Mucosa of descending colon (tissue), 3 donors: ENCODE data around the gene MUC12. TPM values are rescaled to one million over a fixed set of nuclear protein-coding genes. Genes with fewer than 3 reads are reported as not detected.

ENCODE experiments used
- ATAC-seq: fragments of 200-7000 bp; cut with Tn5 transposase; one replicate; pipeline ENCODE4 v1.9.1; 2020; ENCODE audit warnings: mild to moderate bottlenecking, moderate library complexity
- DNase-seq, 3 donors: peaks; one replicate each; pipeline ENCODE4 v3.0.0-alpha.2; 2020
- H3K36me3 ChIP-seq: fragments of 200-600 bp; one replicate; pipeline ENCODE4 v1.8.0; 2021; ENCODE audit warnings: low read depth, mild to moderate bottlenecking
- H3K4me1 ChIP-seq: fragments of 200-600 bp; one replicate; pipeline ENCODE4 v1.8.0; 2021; ENCODE audit warnings: low read depth, mild to moderate bottlenecking
- H3K4me3 ChIP-seq: fragments of 200-600 bp; one replicate; pipeline ENCODE4 v1.8.0; 2021; ENCODE audit warnings: mild to moderate bottlenecking
- H3K9me3 ChIP-seq: fragments of 200-600 bp; one replicate; pipeline ENCODE4 v1.8.0; 2021; ENCODE audit warnings: mild to moderate bottlenecking
- intact Hi-C, 2 donors: fragments of 100-400 bp; cut with DNase I in 1 of 2; cut with micrococcal nuclease in 1 of 2; formaldehyde crosslinking; loops; one replicate each; pipeline versions ENCODE4 v1.11.0 to v1.11.1; 2022; cut with DNase I, micrococcal nuclease
- total RNA-seq, 3 donors: library from RNA; stranded (reverse); fragmentation: NEBNext Ultra II Directional in 2 of 3; extraction: Animal tissue kit (Norgen Biotek cat#: 25700) in 2 of 3; gene quantifications; one replicate each; pipeline versions ENCODE4 v1.2.1 to v1.2.4, GENCODE V29; 2021 to 2023
- TF ChIP-seq, protein P1 (sequence below): fragments of 200-600 bp; IDR thresholded peaks from one replicate; pipeline ENCODE4 v1.8.0; 2022; ENCODE audit warnings: antibody characterized with exemption, mild to moderate bottlenecking
- donor health status: DM: no; HTN: no; CAD: no; lungs with moderate emphysema.
- donor health status: DM: no; HTN: no; CAD: no.
- donor health status: DM: no; HTN: yes; CAD: no.

The MUC12 gene
- total RNA-seq, 3 donors from 2014 or later, result 357 to 848 (median 814) TPM

DNA sequence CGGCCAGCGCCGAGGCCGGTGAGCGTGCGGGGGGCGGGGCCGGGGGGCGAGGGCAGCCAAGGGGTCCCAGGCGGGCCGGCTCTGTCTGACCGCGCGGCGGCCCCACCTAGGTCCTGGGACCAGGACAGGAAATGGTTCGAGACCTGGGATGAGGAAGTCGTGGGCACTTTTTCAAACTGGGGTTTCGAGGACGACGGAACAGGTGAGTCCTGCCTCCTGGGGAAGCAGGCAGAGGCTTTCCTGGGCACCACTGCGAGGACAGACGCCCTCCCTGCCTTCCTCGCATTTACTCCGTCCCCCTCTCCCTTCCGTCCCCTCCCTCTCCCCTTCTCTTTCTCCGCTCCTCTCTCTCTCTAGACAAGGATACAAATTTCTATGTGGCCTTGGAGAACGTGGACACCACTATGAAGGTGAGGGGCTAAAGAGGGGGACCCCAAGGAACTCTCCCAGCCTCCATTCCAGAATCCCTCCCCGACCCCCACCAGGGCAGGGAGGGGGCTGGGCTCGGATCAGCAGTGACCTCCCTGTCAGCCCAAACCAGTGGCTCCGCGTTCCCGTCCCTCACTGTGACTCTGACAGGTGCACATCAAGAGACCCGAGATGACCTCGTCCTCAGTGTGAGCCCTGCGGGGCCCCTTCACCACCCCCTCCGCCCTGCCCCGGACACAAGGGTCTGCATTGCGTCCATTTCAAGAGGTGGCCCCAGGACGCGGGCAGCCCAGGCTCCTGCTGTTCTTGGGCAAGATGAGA, 2.6 kb upstream of the MUC12 start:
- ATAC-seq (peak; percentile 5), DNase-seq (peak; percentile 69 to 79 (median 71))
- TF ChIP-seq, protein P1, sequence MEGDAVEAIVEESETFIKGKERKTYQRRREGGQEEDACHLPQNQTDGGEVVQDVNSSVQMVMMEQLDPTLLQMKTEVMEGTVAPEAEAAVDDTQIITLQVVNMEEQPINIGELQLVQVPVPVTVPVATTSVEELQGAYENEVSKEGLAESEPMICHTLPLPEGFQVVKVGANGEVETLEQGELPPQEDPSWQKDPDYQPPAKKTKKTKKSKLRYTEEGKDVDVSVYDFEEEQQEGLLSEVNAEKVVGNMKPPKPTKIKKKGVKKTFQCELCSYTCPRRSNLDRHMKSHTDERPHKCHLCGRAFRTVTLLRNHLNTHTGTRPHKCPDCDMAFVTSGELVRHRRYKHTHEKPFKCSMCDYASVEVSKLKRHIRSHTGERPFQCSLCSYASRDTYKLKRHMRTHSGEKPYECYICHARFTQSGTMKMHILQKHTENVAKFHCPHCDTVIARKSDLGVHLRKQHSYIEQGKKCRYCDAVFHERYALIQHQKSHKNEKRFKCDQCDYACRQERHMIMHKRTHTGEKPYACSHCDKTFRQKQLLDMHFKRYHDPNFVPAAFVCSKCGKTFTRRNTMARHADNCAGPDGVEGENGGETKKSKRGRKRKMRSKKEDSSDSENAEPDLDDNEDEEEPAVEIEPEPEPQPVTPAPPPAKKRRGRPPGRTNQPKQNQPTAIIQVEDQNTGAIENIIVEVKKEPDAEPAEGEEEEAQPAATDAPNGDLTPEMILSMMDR, result no peak
- intact Hi-C loops, result loop anchor here in 1 of 2 donors (5.0 kb wide), 1 partner anchor 69 kb away; the partner anchor contains the start of gene ACHE
- Histone ChIP-seq H3K36me3 (no peaks in the 10 kb centered on the region), H3K4me3 (peak overlapping the region; percentile 27), H3K4me1 (peaks cover 6% of the 10 kb centered on the region), H3K9me3 (no peaks in the 10 kb centered on the region)

- peaks cover 11% of the 10 kb centered on the region for H3K4me1 ChIP-seq
- intact Hi-C loops, result loop anchor here in 1 of 2 donors (5.0 kb wide), 1 partner anchor 70 kb away; the partner anchor contains the start of gene ACHE
- H3K9me3 ChIP-seq, result no peaks in the 10 kb centered on the region
- peak overlapping the region; percentile 27 for H3K4me3 ChIP-seq
- ATAC-seq (no peak), DNase-seq (peak in 1 of 3 donors; percentile 84)
- TF ChIP-seq, protein P1, result no peak
- H3K36me3 ChIP-seq, result no peaks in the 10 kb centered on the region
Observed at GRCh38 chr7:100967292-100967863, 2.0 kb upstream of the MUC12 start.

- H3K4me1 ChIP-seq, result peaks cover 11% of the 10 kb centered on the region
- no peaks in the 10 kb centered on the region for H3K9me3 ChIP-seq
- H3K36me3 ChIP-seq, result no peaks in the 10 kb centered on the region
- intact Hi-C loops, result loop anchor here in 1 of 2 donors (5.0 kb wide), 1 partner anchor 71 kb away; the partner anchor contains the start of gene ACHE
- DNase-seq (no peak), ATAC-seq (no peak)
- TF ChIP-seq, protein P1, result no peak
- H3K4me3 ChIP-seq, result no peak overlapping the region
Observed at GRCh38 chr7:100968031-100968430, 1.3 kb upstream of the MUC12 start.

- Histone ChIP-seq H3K4me1 (peaks cover 11% of the 10 kb centered on the region), H3K36me3 (no peaks in the 10 kb centered on the region), H3K9me3 (no peaks in the 10 kb centered on the region), H3K4me3 (no peak overlapping the region)
- ATAC-seq, result peak; percentile 35
- TF ChIP-seq, protein P1, result no peak
- peak in 2 of 3 donors; percentile 57 to 59 for DNase-seq
- intact Hi-C loops, result loop anchor here in 1 of 2 donors (5.0 kb wide), 1 partner anchor 71 kb away; the partner anchor contains the start of gene ACHE
Observed at GRCh38 chr7:100968650-100969049, 715 bp upstream of the MUC12 start.

- Histone ChIP-seq H3K4me1 (peaks cover 30% of the 10 kb centered on the region), H3K4me3 (no peak overlapping the region), H3K9me3 (no peaks in the 10 kb centered on the region), H3K36me3 (no peaks in the 10 kb centered on the region)
- ATAC-seq (no peak), DNase-seq (peak in 1 of 3 donors; percentile 48)
- TF ChIP-seq, protein P1, result no peak
- intact Hi-C loops, result no loop called here
Observed at GRCh38 chr7:100971111-100972001, 2.0 kb downstream of the MUC12 start.
